BLaER1 (cell line): Measurements from ENCODE around the gene HBM.

Source experiments
- H3K27ac ChIP-seq: shearing (Covaris generic); formaldehyde crosslinking; 2 replicates; pipeline ENCODE4 v1.8.1; 2022
- H3K27me3 ChIP-seq: shearing (Covaris generic); formaldehyde crosslinking; 2 replicates; pipeline ENCODE4 v1.8.1; 2022
- H3K36me3 ChIP-seq: shearing (Covaris generic); formaldehyde crosslinking; 2 replicates; pipeline ENCODE4 v1.8.1; 2022
- H3K4me1 ChIP-seq: shearing (Covaris generic); formaldehyde crosslinking; 2 replicates; pipeline ENCODE4 v1.8.1; 2022
- H3K4me2 ChIP-seq: shearing (Covaris generic); formaldehyde crosslinking; 2 replicates; pipeline ENCODE4 v1.8.1; 2022
- H3K4me3 ChIP-seq: shearing (Covaris generic); formaldehyde crosslinking; 2 replicates; pipeline ENCODE4 v1.8.1; 2022
- H3K9ac ChIP-seq: shearing (Covaris generic); formaldehyde crosslinking; 2 replicates; pipeline ENCODE4 v1.8.1; 2022
- H3K9me3 ChIP-seq: shearing (Covaris generic); formaldehyde crosslinking; 2 replicates; pipeline ENCODE4 v1.8.1; 2022
- H4K20me1 ChIP-seq: shearing (Covaris generic); formaldehyde crosslinking; 2 replicates; pipeline ENCODE4 v1.8.1; 2022
- Cebpa-rat ChIP-seq: shearing (Covaris generic); IDR thresholded peaks from 2 replicates; pipeline ENCODE4 v1.8.1; 2022

The HBM gene

GRCh38 chr16:177394-177822 is 11.6 kb downstream of the HBM start:
- no peaks in the 10 kb centered on the region for H3K9me3 ChIP-seq
- H4K20me1 ChIP-seq: peaks cover 70% of the 10 kb centered on the region
- H3K4me2 ChIP-seq: no peak overlapping the region
- no peak overlapping the region for H3K9ac ChIP-seq
- peaks cover 12% of the 10 kb centered on the region for H3K4me1 ChIP-seq
- H3K4me3 ChIP-seq: no peak overlapping the region
- H3K27ac ChIP-seq: no peak overlapping the region
- H3K27me3 ChIP-seq: peaks cover 85% of the 10 kb centered on the region
- H3K36me3 ChIP-seq: no peaks in the 10 kb centered on the region
- TF ChIP-seq Cebpa-rat: no peak

GRCh38 chr16:177981-178667 is 12.3 kb downstream of the HBM start:
- peaks cover 12% of the 10 kb centered on the region for H3K4me1 ChIP-seq
- H3K27ac ChIP-seq: no peak overlapping the region
- H3K4me3 ChIP-seq: no peak overlapping the region
- peaks cover 77% of the 10 kb centered on the region for H4K20me1 ChIP-seq
- H3K27me3 ChIP-seq: peaks cover 84% of the 10 kb centered on the region
- H3K36me3 ChIP-seq: 0 out of 2 replicates have a peak, but pooled peaks cover 2% of the 10 kb centered on the region
- H3K9ac ChIP-seq: no peak overlapping the region
- no peak overlapping the region for H3K4me2 ChIP-seq
- no peaks in the 10 kb centered on the region for H3K9me3 ChIP-seq
- no peak for TF ChIP-seq Cebpa-rat

- TF ChIP-seq Cebpa-rat: no peak
- Histone ChIP-seq H3K4me3 (no peak overlapping the region), H3K27me3 (peaks cover 79% of the 10 kb centered on the region), H3K4me1 (peaks cover 12% of the 10 kb centered on the region), H3K9me3 (no peaks in the 10 kb centered on the region), H3K27ac (no peak overlapping the region), H3K36me3 (0 out of 2 replicates have a peak, but pooled peaks cover 6% of the 10 kb centered on the region), H3K4me2 (no peak overlapping the region), H3K9ac (no peak overlapping the region), H4K20me1 (peaks cover 82% of the 10 kb centered on the region)
Measured at GRCh38 chr16:178668-179015, 12.9 kb downstream of the HBM start.

- H3K4me1 ChIP-seq: peaks cover 12% of the 10 kb centered on the region
- H3K27me3 ChIP-seq: peaks cover 71% of the 10 kb centered on the region
- H3K4me2 ChIP-seq: no peak overlapping the region
- peaks cover 14% of the 10 kb centered on the region for H3K36me3 ChIP-seq
- H3K4me3 ChIP-seq: no peak overlapping the region
- H3K9ac ChIP-seq: no peak overlapping the region
- no peaks in the 10 kb centered on the region for H3K9me3 ChIP-seq
- TF ChIP-seq Cebpa-rat: no peak
- peaks cover 84% of the 10 kb centered on the region for H4K20me1 ChIP-seq
- no peak overlapping the region for H3K27ac ChIP-seq
Measured at GRCh38 chr16:179211-180092, 13.7 kb downstream of the HBM start.

- H4K20me1 ChIP-seq: peaks cover 84% of the 10 kb centered on the region
- no peaks in the 10 kb centered on the region for H3K9me3 ChIP-seq
- peak within 1 kb of the TSS; percentile 60 for H3K4me3 ChIP-seq
- peaks cover 12% of the 10 kb centered on the region for H3K4me1 ChIP-seq
- H3K27ac ChIP-seq: peak within 1 kb of the TSS; percentile 43; the same call in 1 of the 2 replicates
- peak within 1 kb of the TSS; percentile 48; the same call in 1 of the 2 replicates for H3K9ac ChIP-seq
- H3K27me3 ChIP-seq: peaks cover 63% of the 10 kb centered on the region
- TF ChIP-seq Cebpa-rat: no peak
- H3K36me3 ChIP-seq: peaks cover 22% of the 10 kb centered on the region
- H3K4me2 ChIP-seq: peak within 1 kb of the TSS; percentile 96
Measured at GRCh38 chr16:180101-180675, 14.4 kb downstream of the HBM start, which contains the start of gene HBQ1. Gene HBQ1 (plus strand): TSS chr16:180459. CDS start chr16:180487, 28 bp downstream.

- Histone ChIP-seq H4K20me1 (peaks cover 84% of the 10 kb centered on the region), H3K4me1 (peaks cover 12% of the 10 kb centered on the region), H3K4me2 (peak overlapping the region; percentile 96), H3K9ac (peak overlapping the region; percentile 48; the same call in 1 of the 2 replicates), H3K36me3 (peaks cover 28% of the 10 kb centered on the region), H3K4me3 (peak overlapping the region; percentile 60), H3K9me3 (no peaks in the 10 kb centered on the region), H3K27ac (peak overlapping the region; percentile 43; the same call in 1 of the 2 replicates), H3K27me3 (peaks cover 56% of the 10 kb centered on the region)
- TF ChIP-seq Cebpa-rat: no peak
Measured at GRCh38 chr16:180681-181564, 15.1 kb downstream of the HBM start.

- no peaks in the 10 kb centered on the region for H3K9me3 ChIP-seq
- H3K27ac ChIP-seq: no peak overlapping the region
- peak overlapping the region; percentile 96 for H3K4me2 ChIP-seq
Measured at GRCh38 chr16:181565-182021, 15.8 kb downstream of the HBM start.

GRCh38 chr16:183005-183404 is 17.2 kb downstream of the HBM start:
- Histone ChIP-seq H3K4me1 (peaks cover 12% of the 10 kb centered on the region), H4K20me1 (peaks cover 84% of the 10 kb centered on the region), H3K4me2 (no peak overlapping the region), H3K9ac (no peak overlapping the region), H3K27ac (no peak overlapping the region), H3K4me3 (no peak overlapping the region), H3K36me3 (peaks cover 39% of the 10 kb centered on the region), H3K9me3 (no peaks in the 10 kb centered on the region), H3K27me3 (peaks cover 38% of the 10 kb centered on the region)
- TF ChIP-seq Cebpa-rat: no peak

More at GRCh38 chr16:181565-182021, 15.8 kb downstream of the HBM start:
- peaks cover 50% of the 10 kb centered on the region for H3K27me3 ChIP-seq
- H3K4me1 ChIP-seq: peaks cover 12% of the 10 kb centered on the region
- peaks cover 84% of the 10 kb centered on the region for H4K20me1 ChIP-seq
- TF ChIP-seq Cebpa-rat: no peak
- H3K4me3 ChIP-seq: peak overlapping the region; percentile 60
- peaks cover 28% of the 10 kb centered on the region for H3K36me3 ChIP-seq
- H3K9ac ChIP-seq: no peak overlapping the region

- H3K9me3 ChIP-seq: no peaks in the 10 kb centered on the region
- H3K4me3 ChIP-seq: no peak overlapping the region
- H3K36me3 ChIP-seq: peaks cover 61% of the 10 kb centered on the region
- TF ChIP-seq Cebpa-rat: no peak
- no peak overlapping the region for H3K27ac ChIP-seq
- H4K20me1 ChIP-seq: peaks cover 86% of the 10 kb centered on the region
- no peak overlapping the region for H3K4me2 ChIP-seq
- peaks cover 15% of the 10 kb centered on the region for H3K27me3 ChIP-seq
- H3K9ac ChIP-seq: no peak overlapping the region
- H3K4me1 ChIP-seq: peaks cover 12% of the 10 kb centered on the region
Measured at GRCh38 chr16:185213-185612, 19.4 kb downstream of the HBM start.
